Measurements from ENCODE around the gene M1AP.

Gene M1AP

GRCh38 chr2:74596584-74596983, 51.5 kb downstream of the M1AP start:
- no peaks in the 10 kb centered on the region for H3K27me3 ChIP-seq (replicated peaks; ENCODE audit: insufficient read depth, low read length)
- H3K4me2 ChIP-seq (ENCODE audit: low read depth, low read length): no peak overlapping the region
- no peak overlapping the region for H3K4me3 ChIP-seq (ENCODE audit: low read length)
- H3K79me2 ChIP-seq (ENCODE audit: low read length): no peaks in the 10 kb centered on the region
- no peaks in the 10 kb centered on the region for H4K20me1 ChIP-seq (ENCODE audit: insufficient read depth, low read length)
- H2AFZ ChIP-seq (ENCODE audit: low read length): no peak overlapping the region
- TF ChIP-seq EZH2 (optimal IDR thresholded peaks at IDR 0.05; ENCODE audit: low read depth, low read length): no peak
- TF ChIP-seq EZH2phosphoT487 (IDR thresholded peaks at IDR 0.05; ENCODE audit: low read length): no peak
- no peak for TF ChIP-seq CTCF (IDR thresholded peaks at IDR 0.05; ENCODE audit: low read length)
- no peak for DNase-seq
- no peaks in the 10 kb centered on the region for H3K9me2 ChIP-seq (replicated peaks; ENCODE audit: insufficient read depth, low read length)
- H3K4me1 ChIP-seq (ENCODE audit: low read length): no peaks in the 10 kb centered on the region
- no peak overlapping the region for H3K27ac ChIP-seq (ENCODE audit: low read length)
- H3K9ac ChIP-seq (ENCODE audit: low read length): no peak overlapping the region
- no peaks in the 10 kb centered on the region for H3F3A ChIP-seq (ENCODE audit: insufficient read depth, low read length)
- no peaks in the 10 kb centered on the region for H3K9me3 ChIP-seq (replicated peaks; ENCODE audit: insufficient read depth, low read length)
- no peaks in the 10 kb centered on the region for H3K36me3 ChIP-seq (replicated peaks; ENCODE audit: insufficient read depth, low read length)

- no peak for DNase-seq
- Histone ChIP-seq H3F3A (ENCODE audit: insufficient read depth, low read length) (no peaks in the 10 kb centered on the region), H2AFZ (ENCODE audit: low read length) (no peak overlapping the region), H3K36me3 (replicated peaks; ENCODE audit: insufficient read depth, low read length) (no peaks in the 10 kb centered on the region), H3K9me2 (replicated peaks; ENCODE audit: insufficient read depth, low read length) (no peaks in the 10 kb centered on the region), H4K20me1 (ENCODE audit: insufficient read depth, low read length) (no peaks in the 10 kb centered on the region), H3K9ac (ENCODE audit: low read length) (no peak overlapping the region), H3K79me2 (ENCODE audit: low read length) (no peaks in the 10 kb centered on the region), H3K27ac (ENCODE audit: low read length) (no peak overlapping the region), H3K4me2 (ENCODE audit: low read depth, low read length) (no peak overlapping the region), H3K9me3 (replicated peaks; ENCODE audit: insufficient read depth, low read length) (no peaks in the 10 kb centered on the region), H3K4me1 (ENCODE audit: low read length) (no peaks in the 10 kb centered on the region), H3K27me3 (replicated peaks; ENCODE audit: insufficient read depth, low read length) (no peaks in the 10 kb centered on the region), H3K4me3 (ENCODE audit: low read length) (no peak overlapping the region)
- TF ChIP-seq EZH2 (optimal IDR thresholded peaks at IDR 0.05; ENCODE audit: low read depth, low read length): no peak
- TF ChIP-seq EZH2phosphoT487 (IDR thresholded peaks at IDR 0.05; ENCODE audit: low read length): no peak
- no peak for TF ChIP-seq CTCF (IDR thresholded peaks at IDR 0.05; ENCODE audit: low read length)
Measured at GRCh38 chr2:74593826-74594772, 54.0 kb downstream of the M1AP start.

- H2AFZ ChIP-seq (ENCODE audit: low read length): no peak overlapping the region
- H3K79me2 ChIP-seq (ENCODE audit: low read length): no peaks in the 10 kb centered on the region
- no peaks in the 10 kb centered on the region for H3K36me3 ChIP-seq (replicated peaks; ENCODE audit: insufficient read depth, low read length)
- no peaks in the 10 kb centered on the region for H3K27me3 ChIP-seq (replicated peaks; ENCODE audit: insufficient read depth, low read length)
- H3K4me2 ChIP-seq (ENCODE audit: low read depth, low read length): no peak overlapping the region
- no peaks in the 10 kb centered on the region for H3F3A ChIP-seq (ENCODE audit: insufficient read depth, low read length)
- H3K9me2 ChIP-seq (replicated peaks; ENCODE audit: insufficient read depth, low read length): no peaks in the 10 kb centered on the region
- TF ChIP-seq EZH2phosphoT487 (IDR thresholded peaks at IDR 0.05; ENCODE audit: low read length) (no peak), CTCF (IDR thresholded peaks at IDR 0.05; ENCODE audit: low read length) (no peak), EZH2 (optimal IDR thresholded peaks at IDR 0.05; ENCODE audit: low read depth, low read length) (no peak)
- H3K4me3 ChIP-seq (ENCODE audit: low read length): no peak overlapping the region
- H3K9ac ChIP-seq (ENCODE audit: low read length): no peak overlapping the region
- H3K27ac ChIP-seq (ENCODE audit: low read length): no peak overlapping the region
- DNase-seq: no peak
- H3K9me3 ChIP-seq (replicated peaks; ENCODE audit: insufficient read depth, low read length): no peaks in the 10 kb centered on the region
- H3K4me1 ChIP-seq (ENCODE audit: low read length): peaks cover 14% of the 10 kb centered on the region
- H4K20me1 ChIP-seq (ENCODE audit: insufficient read depth, low read length): no peaks in the 10 kb centered on the region
Measured at GRCh38 chr2:74588664-74589063, 59.5 kb downstream of the M1AP start.

Measured in MM.1S (cell line).